Mesodermal cell (in vitro differentiated cells): ENCODE measurements around the gene NECTIN2.
"Not testable (repeated sequence)": the region's sequence is repeated elsewhere in the genome, so short reads cannot be mapped to it uniquely, and the experiment has no call there.

Experiments
- H3K27ac ChIP-seq: 2 replicates; pipeline ENCODE4 v1.7.0; 2013; ENCODE audit warnings: mild to moderate bottlenecking, low read depth, low read length, moderate library complexity; ENCODE audit not compliant: severe bottlenecking
- H3K36me3 ChIP-seq: 2 replicates; pipeline ENCODE4 v1.7.1; 2013; ENCODE audit warnings: mild to moderate bottlenecking, low read length, moderate library complexity; ENCODE audit not compliant: control insufficient read depth, insufficient read depth
- H3K4me1 ChIP-seq: one replicate; pipeline ENCODE4 v1.7.1; 2013; ENCODE audit warnings: mild to moderate bottlenecking, low read length; ENCODE audit not compliant: insufficient read depth, control insufficient read depth, poor library complexity, severe bottlenecking
- H3K4me3 ChIP-seq: 2 replicates; pipeline ENCODE4 v1.7.0; 2013; ENCODE audit warnings: low read length, control low read depth, mild to moderate bottlenecking; ENCODE audit not compliant: insufficient read depth, poor library complexity, severe bottlenecking; ENCODE audit errors: extremely low read depth
- H3K9me3 ChIP-seq: 2 replicates; pipeline ENCODE4 v1.7.1; 2013; ENCODE audit warnings: mild to moderate bottlenecking, low read length, moderate library complexity; ENCODE audit not compliant: control insufficient read depth
- whole genome bisulfite sequencing, 2 experiments: methylation state at CpG; one replicate each; pipeline ENCODE4 v1.1.5; 2013; ENCODE audit warnings: missing lambda C conversion rate in 2 of 2; ENCODE audit not compliant: insufficient coverage in 2 of 2; 5-methylcytosine and 5-hydroxymethylcytosine counted together

The NECTIN2 gene

GRCh38 chr19:44856421-44857083 is 10.5 kb downstream of the NECTIN2 start:
- 92 to 94% methylated on average over 7 to 8 of the region's 10 CpGs for WGBS, 2 experiments
- peaks cover 7% of the 10 kb centered on the region for H3K4me1 ChIP-seq
- no peaks in the 10 kb centered on the region for H3K9me3 ChIP-seq
- H3K36me3 ChIP-seq, result peaks cover 92% of the 10 kb centered on the region
- H3K27ac ChIP-seq, result no peak overlapping the region
- no peak overlapping the region for H3K4me3 ChIP-seq

GRCh38 chr19:44857837-44858236 is 11.7 kb downstream of the NECTIN2 start:
- Histone ChIP-seq H3K4me1 (no peaks in the 10 kb centered on the region), H3K36me3 (peaks cover 91% of the 10 kb centered on the region), H3K9me3 (no peaks in the 10 kb centered on the region), H3K4me3 (no peak overlapping the region), H3K27ac (no peak overlapping the region)
- whole genome bisulfite sequencing, 2 experiments, result 100% methylated on average over 4 of the region's 4 CpGs

- WGBS, 2 experiments, result 95% methylated on average over 2 of the region's 3 CpGs; no CpG with 5 or more reads in 1 of the 2 experiments
- H3K4me3 ChIP-seq, H3K9me3 ChIP-seq, H3K4me1 ChIP-seq, H3K27ac ChIP-seq: not testable (repeated sequence)
- peaks cover 87% of the 10 kb centered on the region for H3K36me3 ChIP-seq
Observed at GRCh38 chr19:44861576-44861975, 15.5 kb downstream of the NECTIN2 start.

GRCh38 chr19:44863990-44864389 is 17.9 kb downstream of the NECTIN2 start:
- no CpG with 5 or more reads among the region's 2 CpGs for WGBS, 2 experiments
- no peaks in the 10 kb centered on the region for H3K9me3 ChIP-seq
- peaks cover 89% of the 10 kb centered on the region for H3K36me3 ChIP-seq
- H3K4me1 ChIP-seq, result no peaks in the 10 kb centered on the region
- H3K4me3 ChIP-seq, result no peak overlapping the region
- H3K27ac ChIP-seq, result no peak overlapping the region

GRCh38 chr19:44865196-44865767 is 19.2 kb downstream of the NECTIN2 start:
- no peak overlapping the region for H3K4me3 ChIP-seq
- H3K36me3 ChIP-seq, result peaks cover 87% of the 10 kb centered on the region
- 97 to 98% methylated on average over 26 to 27 of the region's 27 CpGs for WGBS, 2 experiments

GRCh38 chr19:44866664-44867063 is 20.6 kb downstream of the NECTIN2 start:
- Histone ChIP-seq H3K9me3 (no peaks in the 10 kb centered on the region), H3K4me1 (no peaks in the 10 kb centered on the region), H3K4me3 (no peak overlapping the region), H3K36me3 (peaks cover 86% of the 10 kb centered on the region), H3K27ac (no peak overlapping the region)
- 92 to 100% methylated on average over 4 of the region's 4 CpGs for WGBS, 2 experiments

More at GRCh38 chr19:44865196-44865767, 19.2 kb downstream of the NECTIN2 start:
- no peak overlapping the region for H3K27ac ChIP-seq
- H3K4me1 ChIP-seq, result no peaks in the 10 kb centered on the region
- H3K9me3 ChIP-seq, result no peaks in the 10 kb centered on the region

GRCh38 chr19:44867578-44867977 is 21.5 kb downstream of the NECTIN2 start:
- H3K36me3 ChIP-seq, result peaks cover 86% of the 10 kb centered on the region
- no peak overlapping the region for H3K4me3 ChIP-seq
- WGBS, 2 experiments, result 92 to 95% methylated on average over 12 of the region's 12 CpGs
- no peak overlapping the region for H3K27ac ChIP-seq
- H3K9me3 ChIP-seq, result no peaks in the 10 kb centered on the region
- H3K4me1 ChIP-seq, result no peaks in the 10 kb centered on the region

GRCh38 chr19:44869733-44870470 is 23.8 kb downstream of the NECTIN2 start:
- 96 to 97% methylated on average over 12 of the region's 13 CpGs for WGBS, 2 experiments
- peaks cover 95% of the 10 kb centered on the region for H3K36me3 ChIP-seq

GRCh38 chr19:44871809-44872208 is 25.7 kb downstream of the NECTIN2 start:
- Histone ChIP-seq H3K27ac (no peak overlapping the region), H3K4me1 (peaks cover 37% of the 10 kb centered on the region), H3K36me3 (peaks cover 93% of the 10 kb centered on the region), H3K4me3 (no peak overlapping the region), H3K9me3 (no peaks in the 10 kb centered on the region)
- WGBS, 2 experiments, result 97 to 99% methylated on average over 14 of the region's 14 CpGs

More at GRCh38 chr19:44869733-44870470, 23.8 kb downstream of the NECTIN2 start:
- Histone ChIP-seq H3K4me1 (peaks cover 20% of the 10 kb centered on the region), H3K9me3 (no peaks in the 10 kb centered on the region), H3K27ac (no peak overlapping the region), H3K4me3 (no peak overlapping the region)

GRCh38 chr19:44872661-44873060 is 26.6 kb downstream of the NECTIN2 start:
- Histone ChIP-seq H3K27ac (no peak overlapping the region), H3K36me3 (peaks cover 93% of the 10 kb centered on the region), H3K4me3 (no peak overlapping the region), H3K9me3 (no peaks in the 10 kb centered on the region), H3K4me1 (peaks cover 44% of the 10 kb centered on the region)
- 83 to 86% methylated on average over 3 of the region's 4 CpGs for WGBS, 2 experiments
